GM18507 (cell line): ENCODE measurements around the gene KRT16.
"Not testable (repeated sequence)": the region's sequence is repeated elsewhere in the genome, so short reads cannot be mapped to it uniquely, and the experiment has no call there.

Experiments used
- DNase-seq: peaks from one replicate; pipeline ENCODE4 v3.0.0; 2011; ENCODE audit warnings: low read depth; ENCODE audit not compliant: insufficient read length; ENCODE audit errors: extremely low spot score
- FAIRE-seq: peaks from 2 replicates; lab custom pipeline; 2011; peaks lifted over from hg19 to GRCh38; lab: Jason Lieb, UNC

The KRT16 gene

GRCh38 chr17:41619036-41619926 lies 6.7 kb upstream of the KRT16 start:
- FAIRE-seq = no peak

GRCh38 chr17:41618341-41619035 lies 5.9 kb upstream of the KRT16 start:
- DNase-seq (no peak), FAIRE-seq (no peak)

More at GRCh38 chr17:41619036-41619926, 6.7 kb upstream of the KRT16 start:
- DNase-seq = no peak

- no peak for DNase-seq
- no peak for FAIRE-seq
Measured at GRCh38 chr17:41617698-41618097, 5.1 kb upstream of the KRT16 start.

GRCh38 chr17:41617136-41617535 lies 4.6 kb upstream of the KRT16 start:
- FAIRE-seq = no peak
- DNase-seq = no peak

- not testable (repeated sequence) for DNase-seq, FAIRE-seq
Measured at GRCh38 chr17:41616486-41616885, 3.9 kb upstream of the KRT16 start.

GRCh38 chr17:41615454-41615853 lies 2.9 kb upstream of the KRT16 start:
- DNase-seq = no peak
- FAIRE-seq = no peak

- not testable (repeated sequence) for DNase-seq, FAIRE-seq
Measured at GRCh38 chr17:41614767-41615166, 2.2 kb upstream of the KRT16 start.

GRCh38 chr17:41614098-41614497 lies 1.5 kb upstream of the KRT16 start:
- no peak for DNase-seq
- FAIRE-seq = no peak

GRCh38 chr17:41613277-41614082 lies 913 bp upstream of the KRT16 start:
- FAIRE-seq (no peak), DNase-seq (no peak)

- DNase-seq (no peak), FAIRE-seq (no peak)
Measured at GRCh38 chr17:41610965-41611640, 1.5 kb downstream of the KRT16 start.

- FAIRE-seq, DNase-seq: not testable (repeated sequence)
Measured at GRCh38 chr17:41610061-41610517, 2.5 kb downstream of the KRT16 start.

- FAIRE-seq, DNase-seq: not testable (repeated sequence)
Measured at GRCh38 chr17:41606930-41607329, 5.6 kb downstream of the KRT16 start.

- FAIRE-seq (no peak), DNase-seq (no peak)
Measured at GRCh38 chr17:41602524-41602923, 10.0 kb downstream of the KRT16 start.

- FAIRE-seq (no peak), DNase-seq (no peak)
Measured at GRCh38 chr17:41600318-41600717, 12.2 kb downstream of the KRT16 start.

GRCh38 chr17:41599680-41600079 lies 12.9 kb downstream of the KRT16 start:
- FAIRE-seq (no peak), DNase-seq (no peak)

- no peak for FAIRE-seq
- no peak for DNase-seq
Measured at GRCh38 chr17:41595585-41595984, 17.0 kb downstream of the KRT16 start.

GRCh38 chr17:41594363-41594915 lies 18.1 kb downstream of the KRT16 start:
- FAIRE-seq (no peak), DNase-seq (no peak)

GRCh38 chr17:41593306-41593981 lies 19.1 kb downstream of the KRT16 start:
- no peak for DNase-seq
- no peak for FAIRE-seq
